Osteocyte (in vitro differentiated cells): ENCODE measurements around the gene KIAA1217. TPM values are rescaled to one million over a fixed set of nuclear protein-coding genes. Genes with fewer than 3 reads are reported as not detected.

ENCODE experiments used
- DNase-seq: peaks from one replicate; pipeline ENCODE4 v3.0.0; 2021; ENCODE audit warnings: mixed read lengths; ENCODE audit not compliant: unreplicated experiment; ENCODE audit errors: extremely low spot score
- H3K27ac Mint-ChIP-seq: one replicate; pipeline ENCODE4 v1.8.0; 2021; ENCODE audit warnings: mild to moderate bottlenecking, mixed read lengths; ENCODE audit not compliant: unreplicated experiment
- H3K27me3 Mint-ChIP-seq: one replicate; pipeline ENCODE4 v1.8.0; 2021; ENCODE audit warnings: mixed read lengths; ENCODE audit not compliant: unreplicated experiment
- H3K36me3 Mint-ChIP-seq: one replicate; pipeline ENCODE4 v1.8.0; 2021; ENCODE audit warnings: mixed read lengths; ENCODE audit not compliant: unreplicated experiment
- H3K4me1 Mint-ChIP-seq: one replicate; pipeline ENCODE4 v1.8.0; 2021; ENCODE audit warnings: mixed read lengths; ENCODE audit not compliant: unreplicated experiment
- H3K4me3 Mint-ChIP-seq: one replicate; pipeline ENCODE4 v1.8.0; 2021; ENCODE audit warnings: mild to moderate bottlenecking, moderate library complexity, mixed read lengths; ENCODE audit not compliant: unreplicated experiment
- H3K9me3 Mint-ChIP-seq: one replicate; pipeline ENCODE4 v1.8.0; 2021; ENCODE audit warnings: mixed read lengths; ENCODE audit not compliant: unreplicated experiment
- total RNA-seq: library from RNA; stranded (reverse); gene quantifications from 2 replicates; pipeline ENCODE4 v1.2.1, GENCODE V29; 2021
- TF ChIP-seq, protein P1 (sequence below): fragments of 200-600 bp; sonication (generic); IDR thresholded peaks from 2 replicates; pipeline ENCODE4 v1.5.0; 2021; ENCODE audit warnings: antibody characterized with exemption, mild to moderate bottlenecking, moderate library complexity

KIAA1217 gene
- total RNA-seq, 1 donor from 2014 or later = 2.8 TPM

DNA sequence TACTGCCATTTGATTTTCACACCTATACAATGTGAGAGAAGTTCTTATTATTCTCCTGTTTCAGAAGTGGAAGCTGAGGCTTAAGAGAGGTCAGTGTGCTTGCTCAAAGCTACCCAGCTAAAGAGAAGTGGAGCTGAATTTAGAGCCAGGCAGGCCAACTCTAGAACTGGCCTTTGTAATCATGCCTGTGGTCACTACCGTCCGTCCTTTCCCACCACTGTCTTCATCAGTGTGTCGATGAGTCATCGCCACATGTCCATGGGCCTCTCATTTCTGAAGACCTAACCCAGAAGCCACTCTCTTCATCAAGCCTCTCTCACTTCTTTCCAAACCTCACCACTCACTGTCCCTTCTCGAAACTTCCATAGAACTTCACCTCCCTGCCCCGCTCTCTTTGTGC lies 237.8 kb downstream of the KIAA1217 start:
- H3K36me3 Mint-ChIP-seq = no peaks in the 10 kb centered on the region
- H3K27ac Mint-ChIP-seq = no peak overlapping the region
- H3K27me3 Mint-ChIP-seq = peaks cover 7% of the 10 kb centered on the region
- TF ChIP-seq, protein P1, sequence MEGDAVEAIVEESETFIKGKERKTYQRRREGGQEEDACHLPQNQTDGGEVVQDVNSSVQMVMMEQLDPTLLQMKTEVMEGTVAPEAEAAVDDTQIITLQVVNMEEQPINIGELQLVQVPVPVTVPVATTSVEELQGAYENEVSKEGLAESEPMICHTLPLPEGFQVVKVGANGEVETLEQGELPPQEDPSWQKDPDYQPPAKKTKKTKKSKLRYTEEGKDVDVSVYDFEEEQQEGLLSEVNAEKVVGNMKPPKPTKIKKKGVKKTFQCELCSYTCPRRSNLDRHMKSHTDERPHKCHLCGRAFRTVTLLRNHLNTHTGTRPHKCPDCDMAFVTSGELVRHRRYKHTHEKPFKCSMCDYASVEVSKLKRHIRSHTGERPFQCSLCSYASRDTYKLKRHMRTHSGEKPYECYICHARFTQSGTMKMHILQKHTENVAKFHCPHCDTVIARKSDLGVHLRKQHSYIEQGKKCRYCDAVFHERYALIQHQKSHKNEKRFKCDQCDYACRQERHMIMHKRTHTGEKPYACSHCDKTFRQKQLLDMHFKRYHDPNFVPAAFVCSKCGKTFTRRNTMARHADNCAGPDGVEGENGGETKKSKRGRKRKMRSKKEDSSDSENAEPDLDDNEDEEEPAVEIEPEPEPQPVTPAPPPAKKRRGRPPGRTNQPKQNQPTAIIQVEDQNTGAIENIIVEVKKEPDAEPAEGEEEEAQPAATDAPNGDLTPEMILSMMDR = no peak
- H3K9me3 Mint-ChIP-seq = no peaks in the 10 kb centered on the region
- DNase-seq = no peak
- no peak overlapping the region for H3K4me3 Mint-ChIP-seq
- H3K4me1 Mint-ChIP-seq = peaks cover 32% of the 10 kb centered on the region

DNA sequence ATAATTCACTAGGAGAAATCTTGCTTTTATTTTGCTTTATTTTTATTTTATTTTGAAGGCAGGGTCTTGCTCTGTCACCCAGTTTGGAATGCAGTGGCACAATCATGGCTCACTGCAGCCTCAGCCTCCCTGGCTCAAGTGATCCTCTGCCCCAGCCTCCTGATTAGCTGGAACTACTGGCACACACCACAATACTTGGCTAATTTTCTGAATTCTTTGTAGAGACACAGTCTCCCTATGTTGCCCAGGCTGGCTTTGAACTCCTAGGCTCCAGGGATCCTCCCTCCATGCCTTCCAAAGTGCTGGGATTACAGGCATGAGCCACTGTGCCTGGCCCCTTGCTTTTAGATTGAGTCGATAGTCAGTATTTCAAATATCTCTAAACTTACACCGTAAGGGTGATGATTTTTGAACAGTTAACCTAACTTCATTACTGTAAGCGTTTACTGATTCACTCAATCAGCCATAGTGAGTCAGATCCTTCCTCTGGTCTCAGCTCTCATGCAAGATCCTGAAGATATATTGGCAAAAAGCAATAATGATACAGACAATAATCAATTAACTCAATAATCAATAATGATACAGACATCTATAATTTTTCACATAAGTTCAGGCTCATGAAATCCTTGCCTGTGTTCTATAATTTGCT lies 239.5 kb downstream of the KIAA1217 start:
- DNase-seq = no peak
- H3K4me3 Mint-ChIP-seq = no peak overlapping the region

GRCh38 chr10:24449321-24449740 lies 240.4 kb downstream of the KIAA1217 start:
- no peak for DNase-seq
- H3K27ac Mint-ChIP-seq = peak overlapping the region; percentile 18
- H3K27me3 Mint-ChIP-seq = peaks cover 7% of the 10 kb centered on the region
- H3K4me1 Mint-ChIP-seq = peaks cover 35% of the 10 kb centered on the region
- no peaks in the 10 kb centered on the region for H3K9me3 Mint-ChIP-seq
- H3K36me3 Mint-ChIP-seq = no peaks in the 10 kb centered on the region
- H3K4me3 Mint-ChIP-seq = peak overlapping the region; percentile 38
- TF ChIP-seq, protein P1 = no peak

More for the DNA sequence above, 239.5 kb downstream of the KIAA1217 start:
- TF ChIP-seq, protein P1 = no peak
- Mint-ChIP-seq H3K27ac (no peak overlapping the region), H3K9me3 (no peaks in the 10 kb centered on the region), H3K4me1 (peaks cover 37% of the 10 kb centered on the region), H3K36me3 (no peaks in the 10 kb centered on the region), H3K27me3 (peaks cover 7% of the 10 kb centered on the region)

- H3K4me1 Mint-ChIP-seq = peaks cover 32% of the 10 kb centered on the region
Measured at GRCh38 chr10:24449769-24450310, 240.9 kb downstream of the KIAA1217 start.

GRCh38 chr10:24451325-24451820 lies 242.4 kb downstream of the KIAA1217 start:
- H3K27ac Mint-ChIP-seq = no peak overlapping the region
- H3K9me3 Mint-ChIP-seq = no peaks in the 10 kb centered on the region
- no peak for DNase-seq
- peaks cover 34% of the 10 kb centered on the region for H3K4me1 Mint-ChIP-seq
- H3K36me3 Mint-ChIP-seq = no peaks in the 10 kb centered on the region
- H3K4me3 Mint-ChIP-seq = no peak overlapping the region
- TF ChIP-seq, protein P1 = no peak
- peaks cover 7% of the 10 kb centered on the region for H3K27me3 Mint-ChIP-seq

More at GRCh38 chr10:24449769-24450310, 240.9 kb downstream of the KIAA1217 start:
- no peak for DNase-seq
- Mint-ChIP-seq H3K27ac (no peak overlapping the region), H3K9me3 (no peaks in the 10 kb centered on the region), H3K36me3 (no peaks in the 10 kb centered on the region), H3K27me3 (peaks cover 7% of the 10 kb centered on the region), H3K4me3 (no peak overlapping the region)
- TF ChIP-seq, protein P1 = no peak
